DND-41 (cell line): Measurements from ENCODE around the gene ASB4.

Experiments used
- ATAC-seq: fragments of 200-7000 bp; cut with Tn5 transposase; 3 replicates; pipeline ENCODE4 v1.9.1; 2021; ENCODE audit warnings: low read depth; ENCODE audit not compliant: insufficient read depth
- DNase-seq: peaks from one replicate; pipeline ENCODE4 v3.0.0-alpha.2; 2020
- H2AFZ ChIP-seq: 2 replicates; pipeline ENCODE4 v1.6.0; 2012; ENCODE audit warnings: low read depth, low read length
- H3K27ac ChIP-seq: 2 replicates; pipeline ENCODE4 v1.5.1; 2012; ENCODE audit warnings: low read length, inconsistent platforms
- H3K27me3 ChIP-seq: fragments of 200-600 bp; sonication (generic); 2 replicates; pipeline ENCODE4 v1.6.0; 2012; ENCODE audit warnings: low read length, mild to moderate bottlenecking, inconsistent platforms; ENCODE audit not compliant: insufficient read depth, poor library complexity
- H3K36me3 ChIP-seq: 2 replicates; pipeline ENCODE4 v1.5.1; 2012; ENCODE audit warnings: low read length, inconsistent platforms; ENCODE audit not compliant: insufficient read depth
- H3K4me1 ChIP-seq: 2 replicates; pipeline ENCODE4 v1.5.1; 2012; ENCODE audit warnings: mild to moderate bottlenecking, low read length; ENCODE audit not compliant: insufficient read depth
- H3K4me2 ChIP-seq: 2 replicates; pipeline ENCODE4 v1.6.0; 2012; ENCODE audit warnings: mild to moderate bottlenecking, moderate library complexity, low read length, inconsistent platforms; ENCODE audit not compliant: insufficient read depth
- H3K4me3 ChIP-seq, 2 experiments: fragments of 200-600 bp in 1 of 2; shearing (Covaris generic) in 1 of 2; 2 replicates each; pipeline ENCODE4 v1.5.1; 2012 to 2016; ENCODE audit warnings: inconsistent platforms in 2 of 2, low read length in 2 of 2, mild to moderate bottlenecking in 2 of 2, low read depth in 1 of 2, moderate library complexity in 1 of 2
- H3K79me2 ChIP-seq: 2 replicates; pipeline ENCODE4 v1.6.0; 2012; ENCODE audit warnings: low read length, inconsistent platforms; ENCODE audit not compliant: insufficient read depth
- H3K9ac ChIP-seq: 2 replicates; pipeline ENCODE4 v1.6.0; 2012; ENCODE audit warnings: low read depth, mild to moderate bottlenecking, inconsistent platforms, low read length, moderate library complexity
- H3K9me3 ChIP-seq: 2 replicates; pipeline ENCODE4 v1.5.1; 2012; ENCODE audit warnings: low read length, moderate library complexity, mild to moderate bottlenecking, inconsistent platforms; ENCODE audit not compliant: insufficient read depth, severe bottlenecking
- H4K20me1 ChIP-seq: 2 replicates; pipeline ENCODE4 v1.6.0; 2012; ENCODE audit warnings: low read length; ENCODE audit not compliant: insufficient read depth
- CTCF ChIP-seq: IDR thresholded peaks from 2 replicates; pipeline ENCODE4 v1.5.1; 2012; ENCODE audit warnings: borderline replicate concordance, low read length, moderate library complexity, mild to moderate bottlenecking; ENCODE audit not compliant: poor library complexity, severe bottlenecking; ENCODE audit errors: extremely low read depth
- EZH2 ChIP-seq: IDR thresholded peaks from 3 replicates; pipeline ENCODE4 v1.6.1; 2012; ENCODE audit warnings: borderline replicate concordance, low read depth, mild to moderate bottlenecking, moderate library complexity, low read length, inconsistent platforms; ENCODE audit not compliant: severe bottlenecking

ASB4 gene

GRCh38 chr7:95493247-95493646, 7.5 kb downstream of the ASB4 start:
- no peak overlapping the region for H3K4me3 ChIP-seq
- H4K20me1 ChIP-seq = no peaks in the 10 kb centered on the region
- no peak overlapping the region for H3K27ac ChIP-seq
- H3K27me3 ChIP-seq = no peaks in the 10 kb centered on the region
- no peaks in the 10 kb centered on the region for H3K9me3 ChIP-seq
- ATAC-seq = no peak
- H3K4me1 ChIP-seq = peaks cover 22% of the 10 kb centered on the region
- no peak for DNase-seq
- H3K79me2 ChIP-seq = no peaks in the 10 kb centered on the region
- no peak overlapping the region for H2AFZ ChIP-seq
- TF ChIP-seq EZH2 (no peak), CTCF (no peak)
- no peak overlapping the region for H3K4me2 ChIP-seq
- no peaks in the 10 kb centered on the region for H3K36me3 ChIP-seq
- H3K9ac ChIP-seq = no peak overlapping the region

GRCh38 chr7:95493844-95494243, 8.1 kb downstream of the ASB4 start:
- TF ChIP-seq EZH2 (no peak), CTCF (no peak)

GRCh38 chr7:95501261-95501832, 15.6 kb downstream of the ASB4 start:
- DNase-seq = peak; percentile 62
- TF ChIP-seq CTCF (no peak), EZH2 (no peak)
- peak; percentile 73 for ATAC-seq
- Histone ChIP-seq H3K79me2 (no peaks in the 10 kb centered on the region), H3K4me3 (no peak overlapping the region), H4K20me1 (no peaks in the 10 kb centered on the region), H3K9me3 (peaks cover 3% of the 10 kb centered on the region), H3K9ac (peak overlapping the region; percentile 63), H2AFZ (peak overlapping the region; percentile 48; the same call in 1 of the 2 replicates), H3K27ac (peak overlapping the region; percentile 93), H3K27me3 (no peaks in the 10 kb centered on the region), H3K36me3 (no peaks in the 10 kb centered on the region), H3K4me1 (peaks cover 70% of the 10 kb centered on the region), H3K4me2 (peak overlapping the region; percentile 28)

More at GRCh38 chr7:95493844-95494243, 8.1 kb downstream of the ASB4 start:
- no peaks in the 10 kb centered on the region for H3K36me3 ChIP-seq
- no peak for ATAC-seq
- H3K4me2 ChIP-seq = no peak overlapping the region
- H3K4me1 ChIP-seq = peaks cover 25% of the 10 kb centered on the region
- DNase-seq = no peak
- no peaks in the 10 kb centered on the region for H4K20me1 ChIP-seq
- H3K79me2 ChIP-seq = no peaks in the 10 kb centered on the region
- no peak overlapping the region for H2AFZ ChIP-seq
- no peak overlapping the region for H3K9ac ChIP-seq
- no peaks in the 10 kb centered on the region for H3K9me3 ChIP-seq
- no peak overlapping the region for H3K27ac ChIP-seq
- no peak overlapping the region for H3K4me3 ChIP-seq
- H3K27me3 ChIP-seq = no peaks in the 10 kb centered on the region
